Sigmoid colon (tissue), 7 donors: ENCODE results near the gene C6orf89. TPM values are rescaled to one million over a fixed set of nuclear protein-coding genes. Genes with fewer than 3 reads are reported as not detected.
"Not testable (repeated sequence)": the region's sequence is repeated elsewhere in the genome, so short reads cannot be mapped to it uniquely, and the experiment has no call there.

Experiments used
- DNase-seq: peaks from one replicate; pipeline ENCODE4 v3.0.0-alpha.2; 2019
- H3K27ac ChIP-seq, 4 donors: fragments of 200-600 bp; sonication (generic); one replicate each; pipeline ENCODE4 v1.5.1; 2016 to 2019; ENCODE audit warnings: mild to moderate bottlenecking in 1 of 4
- H3K27me3 ChIP-seq, 3 donors: fragments of 200-600 bp; sonication (generic); one replicate each; pipeline ENCODE4 v1.5.1; 2019; ENCODE audit warnings: mild to moderate bottlenecking in 1 of 3
- H3K36me3 ChIP-seq, 4 donors: fragments of 200-600 bp; sonication (generic); one replicate each; pipeline ENCODE4 v1.5.1; 2016 to 2019
- H3K4me1 ChIP-seq, 4 donors: fragments of 200-600 bp; sonication (generic); one replicate each; pipeline ENCODE4 v1.5.1; 2017 to 2019
- H3K4me3 ChIP-seq, 4 donors: fragments of 200-600 bp; sonication (generic); one replicate each; pipeline ENCODE4 v1.5.1; 2017 to 2019; ENCODE audit warnings: mild to moderate bottlenecking in 2 of 4, moderate library complexity in 1 of 4
- H3K9me3 ChIP-seq, 4 donors: fragments of 200-600 bp in 3 of 4; sonication (generic) in 3 of 4; one replicate each; pipeline versions ENCODE4 v1.5.1 to v1.6.1; 2013 to 2019
- CTCF ChIP-seq, 4 experiments: fragments of 450-650 bp in 3 of 4; fragments of 200-600 bp in 1 of 4; IDR thresholded peaks; one replicate each; pipeline ENCODE4 v1.5.1; 2016 to 2019; ENCODE audit warnings: antibody characterized with exemption in 4 of 4, mild to moderate bottlenecking in 3 of 4, moderate library complexity in 2 of 4
- EP300 ChIP-seq, 4 donors: sonication (generic); formaldehyde crosslinking; IDR thresholded peaks; one replicate each; pipeline ENCODE4 v1.6.1; 2017; ENCODE audit warnings: antibody characterized with exemption in 4 of 4
- POLR2A ChIP-seq, 2 donors: fragments of 450-650 bp; IDR thresholded peaks; one replicate each; pipeline ENCODE4 v1.6.1; 2016; ENCODE audit warnings: antibody characterized with exemption in 2 of 2, mild to moderate bottlenecking in 2 of 2, moderate library complexity in 2 of 2
- POLR2AphosphoS5 ChIP-seq, 4 donors: sonication (generic); formaldehyde crosslinking; IDR thresholded peaks; one replicate each; pipeline ENCODE4 v1.6.1; 2017; ENCODE audit warnings: antibody characterized with exemption in 4 of 4
- WGBS, 2 donors: extraction: QIAGEN DNeasy Blood & Tissue Kit; methylation state at CpG; one replicate each; pipeline ENCODE4 v1.1.7; 2013; 5-methylcytosine and 5-hydroxymethylcytosine counted together
- intact Hi-C: fragments of 100-400 bp; cut with DNase I; formaldehyde crosslinking; loops from one replicate; pipeline ENCODE4 v1.15.1; 2023
- polyA plus RNA-seq, 3 donors: library from polyadenylated mRNA; stranded (reverse); fragments of 200-250 nt; gene quantifications; one replicate each; pipeline ENCODE4 v1.2.3, GENCODE V29; 2013
- total RNA-seq, 4 donors: library from RNA; depleted of rRNA; stranded (reverse); fragments of >200 nt; gene quantifications; one replicate each; pipeline ENCODE4 v1.1.0, GENCODE V29; 2016
- donor health status: healthy with polysubstance abuse.
- donor health status: Bipolar disorder and iron deficiency.
- donor health status: healthy.

The C6orf89 gene
- total and polyA plus RNA-seq, 7 donors = 5.5 to 51.4 (median 37.3) TPM

DNA sequence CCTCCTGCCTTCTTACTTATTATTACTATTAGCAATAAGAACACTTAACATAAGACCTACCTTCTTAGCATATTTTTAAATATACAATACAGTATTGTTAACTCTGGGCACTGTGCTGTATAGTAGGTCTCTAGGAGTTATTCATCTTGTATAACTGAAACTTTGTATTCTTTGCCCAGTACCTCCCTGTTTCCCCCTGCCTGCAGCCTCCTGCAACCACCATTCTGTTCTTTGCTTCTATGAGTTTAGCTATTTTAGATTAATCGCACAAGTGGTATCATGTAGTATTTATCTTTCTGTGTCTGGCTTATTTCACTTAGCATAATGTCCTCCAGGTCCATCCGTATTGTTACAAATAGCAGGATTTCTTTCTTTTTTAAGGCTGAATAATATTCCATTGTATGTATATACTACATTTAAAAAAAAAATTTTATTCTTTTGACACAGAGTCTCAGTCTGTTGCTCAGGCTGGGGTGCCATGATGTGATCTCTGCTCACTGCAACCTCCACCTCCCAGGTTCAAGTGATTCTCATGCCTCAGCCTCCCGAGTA, 4.4 kb downstream of the C6orf89 start:
- H3K4me3 ChIP-seq = no peak overlapping the region
- intact Hi-C loops = no loop called here
- peaks cover 0 to 13% (median 3%) of the 10 kb centered on the region in 4 donors for H3K36me3 ChIP-seq
- DNase-seq = no peak
- no peaks in the 10 kb centered on the region for H3K9me3 ChIP-seq
- TF ChIP-seq POLR2A (IDR thresholded peaks at IDR 0.05) (no peak), CTCF (IDR thresholded peaks at IDR 0.05) (no peak), POLR2AphosphoS5 (IDR thresholded peaks at IDR 0.05) (no peak), EP300 (IDR thresholded peaks at IDR 0.05) (no peak)
- H3K27ac ChIP-seq = no peak overlapping the region
- 94 to 97% methylated on average over 3 of the region's 3 CpGs for WGBS, 2 donors
- no peaks in the 10 kb centered on the region for H3K27me3 ChIP-seq
- peaks cover 0 to 35% (median 23%) of the 10 kb centered on the region in 4 donors for H3K4me1 ChIP-seq

- H3K9me3 ChIP-seq, H3K27me3 ChIP-seq, DNase-seq, H3K27ac ChIP-seq, H3K4me3 ChIP-seq, intact Hi-C loops: not testable (repeated sequence)
- 98 to 100% methylated on average over 2 of the region's 2 CpGs for WGBS, 2 donors
- H3K36me3 ChIP-seq = peaks cover 0 to 23% (median 3%) of the 10 kb centered on the region in 4 donors
- H3K4me1 ChIP-seq = peaks cover 0 to 31% (median 19%) of the 10 kb centered on the region in 4 donors
Observed at GRCh38 chr6:36891153-36891552, 5.4 kb downstream of the C6orf89 start.

- intact Hi-C loops = no loop called here
- WGBS, 2 donors = 95 to 96% methylated on average over 8 of the region's 8 CpGs
- no peak for DNase-seq
- no peaks in the 10 kb centered on the region for H3K27me3 ChIP-seq
- H3K9me3 ChIP-seq = no peaks in the 10 kb centered on the region
- peaks cover 0 to 36% (median 4%) of the 10 kb centered on the region in 4 donors for H3K36me3 ChIP-seq
- peaks cover 0 to 2% (median 0%) of the 10 kb centered on the region in 4 donors for H3K4me1 ChIP-seq
- TF ChIP-seq POLR2A (IDR thresholded peaks at IDR 0.05) (no peak), CTCF (IDR thresholded peaks at IDR 0.05) (no peak), POLR2AphosphoS5 (IDR thresholded peaks at IDR 0.05) (no peak), EP300 (IDR thresholded peaks at IDR 0.05) (no peak)
- H3K4me3 ChIP-seq = no peak overlapping the region
- no peak overlapping the region for H3K27ac ChIP-seq
Observed at GRCh38 chr6:36893976-36894932, 8.5 kb downstream of the C6orf89 start.

DNA sequence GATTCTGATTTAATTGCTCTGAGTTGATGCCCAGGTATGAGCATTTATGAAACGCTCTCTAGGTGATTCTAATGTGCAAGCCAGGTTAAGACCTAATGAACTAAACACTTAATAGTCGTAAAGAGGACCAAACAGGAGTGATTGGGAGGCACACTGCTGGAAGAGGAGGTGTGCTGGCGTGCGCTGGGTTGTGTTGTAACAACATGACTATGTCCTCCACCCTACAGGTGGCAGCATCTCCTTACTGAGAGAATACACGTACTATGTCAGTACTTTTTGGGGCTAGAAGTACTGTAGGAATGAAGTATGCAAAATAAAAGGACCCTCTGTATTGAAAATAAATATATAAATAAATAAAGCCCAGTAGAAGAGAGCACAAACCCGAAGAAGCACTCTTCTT, 11.9 kb downstream of the C6orf89 start:
- no peaks in the 10 kb centered on the region for H3K4me1 ChIP-seq
- intact Hi-C loops = no loop called here
- H3K36me3 ChIP-seq = peaks cover 9 to 68% (median 26%) of the 10 kb centered on the region in 4 donors
- H3K27me3 ChIP-seq = no peaks in the 10 kb centered on the region
- no peaks in the 10 kb centered on the region for H3K9me3 ChIP-seq
- 85 to 86% methylated on average over 6 of the region's 6 CpGs for WGBS, 2 donors
- TF ChIP-seq CTCF (IDR thresholded peaks at IDR 0.05) = peak in 2 of 4 experiments; percentile 5 to 18
- no peak for TF ChIP-seq EP300 (IDR thresholded peaks at IDR 0.05)
- DNase-seq = no peak
- no peak overlapping the region for H3K27ac ChIP-seq
- no peak overlapping the region for H3K4me3 ChIP-seq

GRCh38 chr6:36904114-36904513, 18.4 kb downstream of the C6orf89 start:
- peaks cover 9 to 63% (median 27%) of the 10 kb centered on the region in 4 donors for H3K36me3 ChIP-seq
- H3K27ac ChIP-seq = no peak overlapping the region
- no peaks in the 10 kb centered on the region for H3K9me3 ChIP-seq
- intact Hi-C loops = no loop called here
- no peaks in the 10 kb centered on the region for H3K27me3 ChIP-seq
- no peak for DNase-seq
- no peak for TF ChIP-seq POLR2A (IDR thresholded peaks at IDR 0.05)
- no peak for TF ChIP-seq CTCF (IDR thresholded peaks at IDR 0.05)
- TF ChIP-seq POLR2AphosphoS5 (IDR thresholded peaks at IDR 0.05) = no peak
- no peak for TF ChIP-seq EP300 (IDR thresholded peaks at IDR 0.05)
- H3K4me3 ChIP-seq = no peak overlapping the region
- peaks cover 0 to 42% (median 33%) of the 10 kb centered on the region in 4 donors for H3K4me1 ChIP-seq
- WGBS, 2 donors = 81 to 83% methylated on average over 4 of the region's 4 CpGs
